Raji (cell line): Measurements from ENCODE around the gene DPP3.

Experiments
- POLR2A ChIP-seq: IDR thresholded peaks from 2 replicates; pipeline ENCODE4 v1.6.1; 2011; ENCODE audit warnings: low read depth, low read length, control low read depth; ENCODE audit not compliant: insufficient read depth

The DPP3 gene

GRCh38 chr11:66539170-66539869 is 59.1 kb downstream of the DPP3 start:
- TF ChIP-seq POLR2A: no peak

GRCh38 chr11:66539870-66540213 is 59.6 kb downstream of the DPP3 start:
- no peak for TF ChIP-seq POLR2A

GRCh38 chr11:66541892-66542291 is 61.7 kb downstream of the DPP3 start:
- no peak for TF ChIP-seq POLR2A

GRCh38 chr11:66542362-66542761 is 62.1 kb downstream of the DPP3 start:
- no peak for TF ChIP-seq POLR2A

GRCh38 chr11:66543263-66544107 is 63.3 kb downstream of the DPP3 start:
- no peak for TF ChIP-seq POLR2A

GRCh38 chr11:66545701-66546367 is 65.6 kb downstream of the DPP3 start, which contains the start of gene ZDHHC24:
TSS of gene ZDHHC24 (minus strand) at chr11:66546048. CDS start at chr11:66546003, 45 bp downstream.
- peak; percentile 53; the same call in 1 of the 2 replicates for TF ChIP-seq POLR2A

GRCh38 chr11:66546368-66546965 is 66.2 kb downstream of the DPP3 start, which contains the start of gene ACTN3:
TSS of gene ACTN3 (plus strand) at chr11:66546903. CDS start at chr11:66546938, 35 bp downstream.
- TF ChIP-seq POLR2A: no peak

- TF ChIP-seq POLR2A: no peak
Observed at GRCh38 chr11:66546966-66547661, 66.9 kb downstream of the DPP3 start.

GRCh38 chr11:66547662-66548009 is 67.4 kb downstream of the DPP3 start:
- no peak for TF ChIP-seq POLR2A

- TF ChIP-seq POLR2A: no peak
Observed at GRCh38 chr11:66548041-66548440, 67.8 kb downstream of the DPP3 start.

- no peak for TF ChIP-seq POLR2A
Observed at GRCh38 chr11:66548774-66549630, 68.8 kb downstream of the DPP3 start.

- TF ChIP-seq POLR2A: no peak
Observed at GRCh38 chr11:66549696-66550095, 69.5 kb downstream of the DPP3 start.

- TF ChIP-seq POLR2A: no peak
Observed at GRCh38 chr11:66550887-66551286, 70.7 kb downstream of the DPP3 start.

- TF ChIP-seq POLR2A: no peak
Observed at GRCh38 chr11:66554602-66555001, 74.4 kb downstream of the DPP3 start.
